ENCODE results near the gene TRAPPC1. TPM values are rescaled to one million over a fixed set of nuclear protein-coding genes. Genes with fewer than 3 reads are reported as not detected.

The TRAPPC1 gene
- total and polyA plus RNA-seq, 2 of the 8 experiments (the other 6 are each of a cell fraction or from before 2014, with no cell fraction given): 114 to 170 TPM

GRCh38 chr17:7894866-7895265 is 36.9 kb downstream of the TRAPPC1 start:
- Histone ChIP-seq H3K23ac (ENCODE audit: insufficient read length) (no peak overlapping the region), H2BK5ac (ENCODE audit: low read depth, low read length) (no peak overlapping the region), H3K9me3 (ENCODE audit: insufficient read depth in 2 of 2, low read depth in 1 of 2, low read length in 1 of 2) (no peaks in the 10 kb centered on the region; a peak in 1 of 4 replicates), H3K27ac (ENCODE audit: low read depth, low read length) (no peak overlapping the region), H2BK15ac (ENCODE audit: low read length) (no peak overlapping the region), H3K4me1 (replicated peaks in 1 of 4; ENCODE audit: control insufficient read depth in 3 of 4, insufficient read depth in 4 of 4, low read length in 3 of 4) (peaks cover 0 to 1% (median 0%) of the 10 kb centered on the region in 4 experiments; a peak in 1 of 7 replicates), H3K36me3 (ENCODE audit: control insufficient read depth in 2 of 4, insufficient read depth in 4 of 4, low read length in 3 of 4) (peaks cover 0 to 9% (median 2%) of the 10 kb centered on the region in 4 experiments; a peak in 3 of 8 replicates), H3K56ac (replicated peaks; ENCODE audit: insufficient read length, low read depth, low read length) (no peak overlapping the region), H2BK20ac (ENCODE audit: low read length) (no peak overlapping the region), H3K79me1 (ENCODE audit: low read depth, low read length) (no peaks in the 10 kb centered on the region), H3K4ac (replicated peaks; ENCODE audit: insufficient read length, low read depth, low read length) (no peak overlapping the region), H3K23me2 (ENCODE audit: low read depth, low read length) (no peaks in the 10 kb centered on the region; the same call in 1 of the 2 replicates), H2AK5ac (ENCODE audit: low read depth, low read length) (no peak overlapping the region), H3K14ac (ENCODE audit: insufficient read length) (no peak overlapping the region), H4K5ac (ENCODE audit: insufficient read length, low read depth, low read length) (no peak overlapping the region), H2AFZ (ENCODE audit: low read length) (no peak overlapping the region), H3K18ac (ENCODE audit: extremely low read depth, low read length) (no peak overlapping the region), H4K91ac (replicated peaks; ENCODE audit: insufficient read length, low read length) (no peak overlapping the region), H3K27me3 (replicated peaks in 1 of 4; ENCODE audit: control insufficient read depth in 3 of 4, extremely low read depth in 1 of 4, insufficient read depth in 3 of 4, low read length in 3 of 4) (no peaks in the 10 kb centered on the region), H3K4me2 (ENCODE audit: insufficient read depth in 1 of 2, low read depth in 2 of 2, low read length in 2 of 2) (no peak overlapping the region), H2BK12ac (ENCODE audit: low read depth, low read length) (no peak overlapping the region), H2BK120ac (replicated peaks; ENCODE audit: low read depth, low read length) (no peak overlapping the region), H4K8ac (ENCODE audit: extremely low read depth, insufficient read depth, low read length) (no peak overlapping the region), H3K4me3 (ENCODE audit: extremely low read depth in 1 of 4, insufficient read depth in 2 of 4, low read depth in 3 of 4, low read length in 4 of 4) (no peak overlapping the region), H3K9ac (replicated peaks in 1 of 4; ENCODE audit: extremely low read depth in 1 of 4, low read depth in 3 of 4, low read length in 3 of 4) (no peak overlapping the region), H4K20me1 (replicated peaks in 1 of 2; ENCODE audit: control insufficient read depth in 1 of 2, insufficient read depth in 2 of 2, low read length in 2 of 2) (no peaks in the 10 kb centered on the region), H3K79me2 (ENCODE audit: control insufficient read depth in 1 of 2, insufficient read depth in 2 of 2, low read length in 2 of 2) (no peaks in the 10 kb centered on the region)
- FAIRE-seq (no peak), DNase-seq (ENCODE audit: low read depth in 1 of 2, low spot score in 2 of 2) (no peak)
- CTCF ChIA-PET (ENCODE audit: partially characterized antibody): interaction anchor here (0.5 to 0.6 kb wide), 3 partner anchors 25 to 156 kb away, joined by 3 read pairs; no protein-coding TSS in a partner anchor
- POLR2A ChIA-PET (ENCODE audit: partially characterized antibody): no interaction called here
- WGBS, 2 experiments (ENCODE audit: extremely low coverage in 1 of 2, insufficient coverage in 1 of 2, insufficient read length in 1 of 2, insufficient replicate concordance in 2 of 2, low coverage in 1 of 2, low lambda C conversion rate in 2 of 2, missing lambda C conversion rate in 1 of 2): 97% methylated on average over 8 of the region's 8 CpGs; no CpG with 5 or more reads in 1 of the 2 experiments
- TF ChIP-seq BACH1 (IDR thresholded peaks at IDR 0.05; ENCODE audit: low read length): no peak
- TF ChIP-seq GTF2F1 (IDR thresholded peaks at IDR 0.05; ENCODE audit: borderline replicate concordance, low read depth, low read length): no peak
- TF ChIP-seq TEAD4 (IDR thresholded peaks at IDR 0.05; ENCODE audit: low read depth, low read length): no peak
